ENCODE results near the gene ZNF394.

Gene ZNF394

GRCh38 chr7:99449326-99449725 lies 50.8 kb downstream of the ZNF394 start:
- no peak for DNase-seq (ENCODE audit: low read depth)

DNA sequence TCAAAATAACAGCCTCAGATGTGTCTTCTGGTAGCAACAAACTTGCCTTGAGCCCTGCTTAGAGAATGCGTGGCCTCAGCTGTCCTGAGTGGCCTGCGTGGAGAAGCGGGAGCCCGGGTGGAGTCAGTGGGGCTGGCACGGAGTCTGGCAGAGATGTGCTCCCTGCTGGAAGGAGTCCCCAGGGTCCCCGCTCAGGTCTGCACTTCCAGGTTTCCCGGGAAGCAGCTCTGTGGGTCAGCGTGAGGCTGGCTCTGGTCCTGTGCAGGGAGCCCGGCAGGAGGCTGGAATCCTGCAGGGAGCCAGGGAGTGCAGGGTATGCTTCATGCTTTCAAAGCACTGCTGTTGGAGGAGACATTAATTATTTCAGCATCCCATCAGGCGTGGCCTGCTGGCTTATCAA lies 51.2 kb downstream of the ZNF394 start:
- DNase-seq (ENCODE audit: low read depth), result no peak

GRCh38 chr7:99447943-99448342 lies 52.1 kb downstream of the ZNF394 start:
- no peak for DNase-seq (ENCODE audit: low read depth)

DNA sequence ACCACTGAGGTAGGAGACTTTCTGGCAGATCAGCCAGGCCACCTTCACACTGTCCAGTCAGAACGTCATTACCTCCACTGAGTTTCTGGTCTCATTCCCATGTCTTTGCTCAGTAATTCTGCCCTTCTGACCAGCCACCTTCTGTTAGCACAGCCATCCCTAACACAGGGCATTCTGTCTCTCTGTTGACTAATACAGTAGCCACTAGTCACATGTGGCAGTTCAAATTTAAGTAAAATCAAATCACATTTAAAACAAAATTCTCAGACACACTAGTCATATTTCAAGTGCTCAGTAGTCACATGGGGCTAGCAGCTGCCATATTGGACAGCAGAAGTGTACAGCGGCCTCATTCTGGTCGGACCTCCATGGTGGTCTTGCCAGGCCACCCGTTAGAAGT lies 54.0 kb downstream of the ZNF394 start:
- no peak for DNase-seq (ENCODE audit: low read depth)

Data from activated gamma-delta T cell treated with anti-CD3 and anti-CD28 coated beads, Interleukin-2, amount 50 U/mL, for 16 hours (primary cell).